A673 (cell line): ENCODE data around the gene DGAT2L6.

Experiments
- CTCF ChIP-seq: fragments of 300-800, 200-600 bp; sonication (generic); conservative IDR thresholded peaks from 2 replicates; pipeline ENCODE4 v1.5.1; 2017; ENCODE audit warnings: low read depth, mild to moderate bottlenecking, antibody characterized with exemption, low read length, moderate library complexity, mixed read lengths
- EZH2 ChIP-seq: fragments of 200-600 bp; sonication (generic); IDR thresholded peaks from 2 replicates; pipeline ENCODE4 v1.6.1; 2017; ENCODE audit warnings: borderline replicate concordance, low read depth, mild to moderate bottlenecking, mixed read lengths, antibody characterized with exemption, low read length; ENCODE audit not compliant: poor library complexity, severe bottlenecking

- TF ChIP-seq CTCF (no peak), EZH2 (no peak)
Observed at GRCh38 chrX:70172221-70172620, 5.1 kb upstream of the DGAT2L6 start.
